BLaER1 treated with 17β-estradiol and CSF1 and Interleukin-3, amounts not matched to agents 10 nM and 100 nM (cell line): ENCODE measurements around the gene TMEM117.
A peak's percentile ranks its signal among the peaks of the same experiment; 100 is the strongest.

ENCODE experiments used
- H3K27ac ChIP-seq, 11 experiments: shearing (Covaris generic); formaldehyde crosslinking; 2 replicates each; pipeline ENCODE4 v1.8.1; 2022
- H3K27me3 ChIP-seq, 11 experiments: shearing (Covaris generic); formaldehyde crosslinking; 2 replicates each; pipeline ENCODE4 v1.8.1; 2022
- H3K36me3 ChIP-seq, 11 experiments: shearing (Covaris generic); formaldehyde crosslinking; 2 replicates each; pipeline ENCODE4 v1.8.1; 2022
- H3K4me1 ChIP-seq, 10 experiments: shearing (Covaris generic); formaldehyde crosslinking; 2 replicates each; pipeline ENCODE4 v1.8.1; 2022
- H3K4me2 ChIP-seq, 11 experiments: shearing (Covaris generic); formaldehyde crosslinking; 2 replicates each; pipeline ENCODE4 v1.8.1; 2022
- H3K4me3 ChIP-seq, 10 experiments: shearing (Covaris generic); formaldehyde crosslinking; 2 replicates each; pipeline ENCODE4 v1.8.1; 2022
- H3K9ac ChIP-seq, 11 experiments: shearing (Covaris generic); formaldehyde crosslinking; 2 replicates each; pipeline ENCODE4 v1.8.1; 2022
- H3K9me3 ChIP-seq, 11 experiments: shearing (Covaris generic); formaldehyde crosslinking; replicated peaks in 1 of 11; 2 replicates each; pipeline ENCODE4 v1.8.1; 2022
- H4K20me1 ChIP-seq, 11 experiments: shearing (Covaris generic); formaldehyde crosslinking; 2 replicates each; pipeline ENCODE4 v1.8.1; 2022
- Cebpa-rat ChIP-seq, 11 experiments: shearing (Covaris generic); IDR thresholded peaks; 2 replicates each; pipeline ENCODE4 v1.8.1; 2022

The TMEM117 gene

DNA sequence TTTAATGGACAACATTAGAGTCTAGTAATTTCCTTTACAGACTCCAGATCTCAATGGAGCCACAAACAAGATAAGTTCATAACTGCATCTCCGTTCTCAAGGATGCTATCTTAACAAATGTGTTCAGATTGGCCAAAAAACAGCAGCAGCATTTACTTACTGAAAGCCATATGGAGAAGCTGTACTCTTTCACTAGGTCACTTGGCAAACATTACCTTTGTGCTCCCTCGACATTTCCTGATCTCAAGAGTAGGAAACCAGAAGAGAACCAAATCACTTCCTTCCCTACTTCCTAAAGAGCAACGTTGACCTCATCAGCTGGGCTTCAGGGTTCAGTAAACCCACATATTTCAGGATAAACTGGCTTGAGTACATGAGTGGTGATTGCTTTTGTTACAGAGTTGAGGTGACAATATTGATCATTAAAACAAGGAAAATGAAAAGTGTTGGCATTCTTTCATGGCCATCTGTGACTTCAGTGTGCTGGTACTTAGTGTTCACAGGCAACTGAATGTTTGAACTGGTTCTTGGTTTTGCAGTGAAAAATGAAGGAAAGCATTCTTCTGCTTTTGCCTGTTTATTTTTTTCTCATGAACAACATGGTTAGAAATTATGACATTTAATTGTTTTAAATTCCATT, 449.6 kb downstream of the TMEM117 start:
- Histone ChIP-seq H3K4me3 (no peak overlapping the region), H3K9me3 (peaks cover 0 to 26% (median 7%) of the 10 kb centered on the region in 11 experiments; a peak in 16 of 22 replicates), H3K27me3 (peaks cover 0 to 24% (median 0%) of the 10 kb centered on the region in 11 experiments; a peak in 4 of 22 replicates), H3K4me1 (peaks cover 7 to 21% (median 18%) of the 10 kb centered on the region in 10 experiments; a peak in 19 of 20 replicates), H3K4me2 (peak overlapping the region; percentile 2 to 76 (median 57); a peak in 21 of 22 replicates), H3K27ac (no peak overlapping the region; a peak in 1 of 22 replicates), H4K20me1 (no peaks in the 10 kb centered on the region), H3K9ac (no peak overlapping the region), H3K36me3 (peaks cover 0 to 3% (median 0%) of the 10 kb centered on the region in 11 experiments; a peak in 1 of 22 replicates)
- no peak for TF ChIP-seq Cebpa-rat (IDR thresholded peaks at IDR 0.05)

DNA sequence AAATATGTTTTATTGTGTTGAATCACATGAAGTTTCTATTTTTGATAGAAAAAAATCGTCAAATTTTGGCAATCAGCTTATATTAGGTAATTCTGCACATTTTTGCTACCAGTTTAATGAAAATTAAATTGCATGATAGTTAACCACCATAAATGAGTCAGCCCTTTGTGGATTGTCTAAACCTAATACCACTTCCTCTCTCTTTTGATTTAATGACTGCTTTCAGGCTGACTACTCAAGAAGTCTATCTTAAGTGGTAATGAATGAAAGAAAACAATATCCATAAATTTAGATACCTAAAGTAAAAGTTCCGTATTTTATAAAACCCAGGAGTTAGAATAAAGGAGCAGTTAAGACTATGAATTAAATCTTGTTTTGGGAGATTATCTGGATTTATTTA, 450.5 kb downstream of the TMEM117 start:
- Histone ChIP-seq H3K4me1 (peaks cover 7 to 21% (median 18%) of the 10 kb centered on the region in 10 experiments; a peak in 19 of 20 replicates), H3K4me2 (peak overlapping the region in 6 of 11 experiments; percentile 18 to 35 (median 29); a peak in 7 of 22 replicates), H3K27me3 (peaks cover 0 to 24% (median 0%) of the 10 kb centered on the region in 11 experiments; a peak in 4 of 22 replicates), H3K9me3 (peaks cover 0 to 31% (median 12%) of the 10 kb centered on the region in 11 experiments; a peak in 17 of 22 replicates), H4K20me1 (no peaks in the 10 kb centered on the region), H3K27ac (no peak overlapping the region), H3K36me3 (peaks cover 0 to 5% (median 0%) of the 10 kb centered on the region in 11 experiments; a peak in 1 of 22 replicates), H3K9ac (no peak overlapping the region), H3K4me3 (no peak overlapping the region)
- no peak for TF ChIP-seq Cebpa-rat (IDR thresholded peaks at IDR 0.05)

- Histone ChIP-seq H3K4me3 (no peak overlapping the region), H3K9ac (no peak overlapping the region), H4K20me1 (no peaks in the 10 kb centered on the region), H3K36me3 (peaks cover 0 to 5% (median 0%) of the 10 kb centered on the region in 11 experiments; a peak in 1 of 22 replicates), H3K27ac (no peak overlapping the region), H3K27me3 (peaks cover 0 to 24% (median 0%) of the 10 kb centered on the region in 11 experiments; a peak in 4 of 22 replicates), H3K4me2 (peak overlapping the region in 7 of 11 experiments; percentile 15 to 35 (median 29); a peak in 9 of 22 replicates), H3K4me1 (peaks cover 7 to 21% (median 18%) of the 10 kb centered on the region in 10 experiments; a peak in 19 of 20 replicates), H3K9me3 (peaks cover 0 to 31% (median 12%) of the 10 kb centered on the region in 11 experiments; a peak in 17 of 22 replicates)
- TF ChIP-seq Cebpa-rat (IDR thresholded peaks at IDR 0.05), result no peak
Observed at GRCh38 chr12:44286821-44287505, 451.1 kb downstream of the TMEM117 start.

DNA sequence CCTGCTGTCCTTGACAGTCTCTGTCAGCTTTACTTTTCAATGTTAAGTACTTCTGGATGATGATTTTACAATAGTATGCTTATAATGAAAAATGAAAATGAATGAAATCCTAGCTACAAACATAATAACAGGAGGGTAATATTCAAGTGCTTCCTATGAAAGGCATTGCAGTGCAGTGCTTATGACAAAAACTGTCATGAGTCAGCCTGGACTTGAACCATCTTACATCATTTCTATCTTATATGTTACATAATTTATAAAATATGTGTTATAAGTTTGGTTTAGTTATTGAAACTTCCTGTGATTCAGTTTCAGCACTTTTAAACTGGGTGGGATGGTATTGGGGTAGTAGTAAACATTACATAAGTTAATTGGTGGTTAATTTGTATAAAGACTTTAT, 451.7 kb downstream of the TMEM117 start:
- no peak overlapping the region for H3K27ac ChIP-seq
- no peak for TF ChIP-seq Cebpa-rat (IDR thresholded peaks at IDR 0.05)
- no peak overlapping the region for H3K9ac ChIP-seq
- peaks cover 0 to 24% (median 0%) of the 10 kb centered on the region in 11 experiments; a peak in 4 of 22 replicates for H3K27me3 ChIP-seq
- no peak overlapping the region for H3K4me3 ChIP-seq
- peaks cover 0 to 5% (median 0%) of the 10 kb centered on the region in 11 experiments; a peak in 1 of 22 replicates for H3K36me3 ChIP-seq
- H3K9me3 ChIP-seq, result peaks cover 0 to 29% (median 12%) of the 10 kb centered on the region in 11 experiments; a peak in 17 of 22 replicates
- H4K20me1 ChIP-seq, result no peaks in the 10 kb centered on the region
- no peak overlapping the region for H3K4me2 ChIP-seq
- peaks cover 7 to 21% (median 18%) of the 10 kb centered on the region in 10 experiments; a peak in 19 of 20 replicates for H3K4me1 ChIP-seq

GRCh38 chr12:44294649-44295048, 458.8 kb downstream of the TMEM117 start:
- H3K27ac ChIP-seq, result no peak overlapping the region
- TF ChIP-seq Cebpa-rat (IDR thresholded peaks at IDR 0.05), result no peak
- peaks cover 0 to 11% (median 5%) of the 10 kb centered on the region in 10 experiments; a peak in 6 of 20 replicates for H3K4me1 ChIP-seq
- peak overlapping the region in 4 of 11 experiments; percentile 8 to 72 (median 33); a peak in 5 of 22 replicates for H3K4me2 ChIP-seq
- no peaks in the 10 kb centered on the region for H3K27me3 ChIP-seq
- no peak overlapping the region for H3K4me3 ChIP-seq
- no peaks in the 10 kb centered on the region for H4K20me1 ChIP-seq
- H3K9me3 ChIP-seq, result peaks cover 17 to 30% (median 21%) of the 10 kb centered on the region in 11 experiments
- H3K36me3 ChIP-seq, result peaks cover 0 to 5% (median 0%) of the 10 kb centered on the region in 11 experiments; a peak in 1 of 22 replicates
- H3K9ac ChIP-seq, result no peak overlapping the region

DNA sequence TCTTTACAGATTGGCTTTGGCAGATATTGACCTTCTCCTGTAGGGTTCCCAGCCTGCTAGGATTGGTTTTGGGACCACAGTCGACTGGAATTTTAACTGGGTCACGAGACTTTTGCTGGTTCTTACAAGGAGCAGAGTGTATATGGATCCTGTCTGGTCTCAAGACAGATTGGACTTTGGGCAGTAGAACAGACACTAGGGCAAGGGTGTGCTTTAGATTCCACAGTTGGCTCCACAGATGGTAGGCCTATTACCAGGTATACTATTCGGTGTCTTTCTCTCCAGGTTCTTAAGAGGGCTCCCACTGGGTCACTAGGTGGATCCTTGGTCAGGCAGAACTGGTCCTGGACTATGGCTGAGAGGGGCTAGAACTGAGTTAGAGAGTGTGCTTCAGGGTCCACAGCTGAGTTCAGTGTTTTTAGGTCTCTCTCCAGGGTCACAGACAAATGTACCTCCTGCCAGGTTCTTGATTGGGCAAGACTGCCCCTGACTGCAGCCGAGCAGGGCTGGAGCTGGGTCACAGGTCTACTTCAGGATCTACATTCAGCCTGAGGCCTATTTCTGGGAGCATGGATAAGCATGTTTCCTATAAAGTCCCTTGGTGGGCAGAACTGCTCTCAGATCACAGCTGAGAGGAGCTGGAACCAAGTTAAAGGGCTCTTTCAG, 460.2 kb downstream of the TMEM117 start:
- no peak overlapping the region for H3K27ac ChIP-seq
- no peak for TF ChIP-seq Cebpa-rat (IDR thresholded peaks at IDR 0.05)
- H3K27me3 ChIP-seq, result no peaks in the 10 kb centered on the region
- H3K4me2 ChIP-seq, result no peak overlapping the region
- H3K4me3 ChIP-seq, result no peak overlapping the region
- peaks cover 11 to 21% (median 15%) of the 10 kb centered on the region in 11 experiments; a peak in 18 of 22 replicates for H3K9me3 ChIP-seq
- no peak overlapping the region for H3K9ac ChIP-seq
- no peaks in the 10 kb centered on the region for H3K36me3 ChIP-seq
- peaks cover 0 to 11% (median 5%) of the 10 kb centered on the region in 10 experiments; a peak in 6 of 20 replicates for H3K4me1 ChIP-seq
- no peaks in the 10 kb centered on the region for H4K20me1 ChIP-seq

DNA sequence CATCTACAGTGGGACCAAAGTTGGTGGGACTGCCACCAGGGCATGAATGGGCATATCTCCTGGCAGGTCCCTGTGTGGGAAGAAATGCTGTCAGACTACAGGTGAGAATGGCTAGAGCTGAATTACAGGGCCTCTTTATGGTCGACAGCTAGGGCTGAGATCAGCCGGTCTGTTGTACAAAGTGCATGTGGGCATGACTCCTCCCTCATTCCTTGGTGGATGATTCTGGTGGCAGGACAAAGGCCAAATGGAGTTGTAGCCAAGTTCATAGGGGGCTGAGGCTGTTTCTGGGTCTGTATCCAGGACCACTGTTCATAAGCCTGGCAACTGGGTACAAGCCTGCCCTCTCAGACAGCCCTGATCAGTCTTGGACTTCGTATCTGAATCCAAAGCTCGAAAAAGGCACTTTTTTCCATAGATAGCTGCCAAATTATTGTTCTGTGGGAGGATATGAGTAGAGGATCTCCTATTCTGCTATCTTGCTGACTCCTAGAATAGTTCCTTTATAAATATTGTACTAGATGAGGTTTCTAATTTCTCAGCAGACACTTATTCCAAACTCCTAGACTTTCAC, 460.8 kb downstream of the TMEM117 start:
- no peaks in the 10 kb centered on the region for H3K27me3 ChIP-seq
- no peaks in the 10 kb centered on the region for H4K20me1 ChIP-seq
- peaks cover 0 to 11% (median 5%) of the 10 kb centered on the region in 10 experiments; a peak in 6 of 20 replicates for H3K4me1 ChIP-seq
- no peaks in the 10 kb centered on the region; a peak in 1 of 22 replicates for H3K36me3 ChIP-seq
- H3K4me2 ChIP-seq, result no peak overlapping the region
- no peak overlapping the region for H3K9ac ChIP-seq
- no peak overlapping the region for H3K4me3 ChIP-seq
- peaks cover 11 to 21% (median 15%) of the 10 kb centered on the region in 11 experiments; a peak in 18 of 22 replicates for H3K9me3 ChIP-seq
- no peak for TF ChIP-seq Cebpa-rat (IDR thresholded peaks at IDR 0.05)
- no peak overlapping the region for H3K27ac ChIP-seq

- Histone ChIP-seq H3K4me2 (no peak overlapping the region), H3K9ac (no peak overlapping the region), H3K27me3 (no peaks in the 10 kb centered on the region), H3K9me3 (peaks cover 14 to 25% (median 19%) of the 10 kb centered on the region in 11 experiments; a peak in 21 of 22 replicates), H3K27ac (no peak overlapping the region), H4K20me1 (no peaks in the 10 kb centered on the region), H3K4me3 (no peak overlapping the region), H3K36me3 (peaks cover 0 to 7% (median 0%) of the 10 kb centered on the region in 11 experiments; a peak in 3 of 22 replicates), H3K4me1 (peaks cover 0 to 9% (median 5%) of the 10 kb centered on the region in 10 experiments; a peak in 6 of 20 replicates)
- no peak for TF ChIP-seq Cebpa-rat (IDR thresholded peaks at IDR 0.05)
Observed at GRCh38 chr12:44299524-44299923, 463.6 kb downstream of the TMEM117 start.
